NCI-H1092 treated with DMSO at 0.1 percent for 48 hours (cell line): Measurements from ENCODE around the gene SLC13A1.
"Not testable (repeated sequence)": the region's sequence is repeated elsewhere in the genome, so short reads cannot be mapped to it uniquely, and the experiment has no call there.

Experiments used
- DNase-seq: peaks from one replicate; lab custom pipeline; 2025; lab: John Stamatoyannopoulos, UW

SLC13A1 gene

GRCh38 chr7:123126691-123127090, 73.1 kb downstream of the SLC13A1 start:
- DNase-seq: no peak

GRCh38 chr7:123126171-123126570, 73.6 kb downstream of the SLC13A1 start:
- DNase-seq: no peak

GRCh38 chr7:123125231-123125630, 74.5 kb downstream of the SLC13A1 start:
- DNase-seq: no peak

- DNase-seq: no peak
Observed at GRCh38 chr7:123122916-123123315, 76.9 kb downstream of the SLC13A1 start.

GRCh38 chr7:123120286-123120685, 79.5 kb downstream of the SLC13A1 start:
- no peak for DNase-seq

GRCh38 chr7:123115331-123115730, 84.4 kb downstream of the SLC13A1 start:
- DNase-seq: no peak

GRCh38 chr7:123114288-123114687, 85.5 kb downstream of the SLC13A1 start:
- DNase-seq: no peak

- no peak for DNase-seq
Observed at GRCh38 chr7:123112833-123113232, 86.9 kb downstream of the SLC13A1 start.

- DNase-seq: no peak
Observed at GRCh38 chr7:123099712-123100111, 100.1 kb downstream of the SLC13A1 start.

- no peak for DNase-seq
Observed at GRCh38 chr7:123096976-123097375, 102.8 kb downstream of the SLC13A1 start.

GRCh38 chr7:123096434-123096833, 103.3 kb downstream of the SLC13A1 start:
- DNase-seq: no peak

GRCh38 chr7:123090456-123090855, 109.3 kb downstream of the SLC13A1 start:
- DNase-seq: no peak

- DNase-seq: not testable (repeated sequence)
Observed at GRCh38 chr7:123086910-123087309, 112.9 kb downstream of the SLC13A1 start.

- DNase-seq: not testable (repeated sequence)
Observed at GRCh38 chr7:123084861-123085260, 114.9 kb downstream of the SLC13A1 start.

GRCh38 chr7:123079021-123079420, 120.7 kb downstream of the SLC13A1 start:
- DNase-seq: no peak

- no peak for DNase-seq
Observed at GRCh38 chr7:123075838-123076467, 123.8 kb downstream of the SLC13A1 start.

GRCh38 chr7:123070702-123071286, 129.0 kb downstream of the SLC13A1 start:
- no peak for DNase-seq

GRCh38 chr7:123067814-123068213, 132.0 kb downstream of the SLC13A1 start:
- DNase-seq: no peak
